AG09319 (cell line): ENCODE results near the gene NOTCH4.

Source experiments
- DNase-seq: peaks from one replicate; pipeline ENCODE4 v3.0.0-alpha.2; 2010; ENCODE audit warnings: low read depth; ENCODE audit errors: extremely low read depth
- CTCF ChIP-seq: IDR thresholded peaks from 2 replicates; pipeline ENCODE4 v1.5.1; 2011; ENCODE audit warnings: low read depth, mild to moderate bottlenecking, inconsistent platforms, low read length, moderate library complexity

NOTCH4 gene

GRCh38 chr6:32163559-32164258, 60.2 kb downstream of the NOTCH4 start:
- no peak for DNase-seq
- TF ChIP-seq CTCF: no peak

GRCh38 chr6:32158052-32158451, 65.8 kb downstream of the NOTCH4 start:
- DNase-seq: no peak
- no peak for TF ChIP-seq CTCF

GRCh38 chr6:32156891-32157290, 67.0 kb downstream of the NOTCH4 start:
- no peak for TF ChIP-seq CTCF
- no peak for DNase-seq

GRCh38 chr6:32154514-32155161, 69.2 kb downstream of the NOTCH4 start:
- peak; percentile 61 for TF ChIP-seq CTCF
- DNase-seq: no peak

- peak; percentile 22 for TF ChIP-seq CTCF
- peak; percentile 80 for DNase-seq
Measured at GRCh38 chr6:32153564-32154513, 70.0 kb downstream of the NOTCH4 start, which contains the start of gene PPT2. Gene PPT2 (plus strand): TSS chr6:32154141. CDS start chr6:32154595, 454 bp downstream.

GRCh38 chr6:32152769-32153563, 70.9 kb downstream of the NOTCH4 start:
- DNase-seq: no peak
- no peak for TF ChIP-seq CTCF
